Caco-2 (cell line): ENCODE measurements around the gene ATP2C2. TPM values are rescaled to one million over a fixed set of nuclear protein-coding genes. Genes with fewer than 3 reads are reported as not detected.
A peak's percentile ranks its signal among the peaks of the same experiment; 100 is the strongest.

Experiments
- BruUV-seq: library from RNA; stranded (reverse); fragments of 400-500 nt; replicated peaks from 2 replicates; lab custom pipeline; 2021; lab: Mats Ljungman, UMichigan
- CTCF ChIA-PET: fragments of 300-600 bp; sonication (Branson Sonifier 250); formaldehyde crosslinking; loops from one replicate; lab custom pipeline; 2022; ENCODE audit warnings: antibody characterized with exemption; lab: Charles Lee
- POLR2A ChIA-PET: fragments of 300-600 bp; sonication (Branson Sonifier 250); formaldehyde crosslinking; loops from one replicate; lab custom pipeline; 2022; ENCODE audit warnings: antibody characterized with exemption; lab: Charles Lee
- DNase-seq, 2 experiments: peaks; one replicate each; pipeline versions ENCODE4 v3.0.0 to v3.0.0-alpha.2; 2020 to 2022
- H3K27me3 ChIP-seq: replicated peaks from 2 replicates; pipeline ENCODE4 v1.6.0; 2011; ENCODE audit warnings: low read length; ENCODE audit not compliant: control insufficient read depth, insufficient read depth
- H3K36me3 ChIP-seq: 2 replicates; pipeline ENCODE4 v1.5.1; 2011; ENCODE audit warnings: low read length; ENCODE audit not compliant: control insufficient read depth, insufficient read depth
- H3K4me1 ChIP-seq: fragments of 250-450 bp; sonication (Bioruptor Pico); 2 replicates; pipeline ENCODE4 v1.5.1; 2020; ENCODE audit warnings: mild to moderate bottlenecking
- H3K4me3 ChIP-seq: 2 replicates; pipeline ENCODE4 v1.5.1; 2011; ENCODE audit warnings: low read depth, mild to moderate bottlenecking, control low read depth, low read length
- H3K9me3 ChIP-seq: fragments of 250-450 bp; sonication (Bioruptor Pico); 2 replicates; pipeline ENCODE4 v1.5.1; 2020; ENCODE audit warnings: mild to moderate bottlenecking, moderate library complexity
- H3K27ac Mint-ChIP-seq: one replicate; pipeline ENCODE4 v1.8.0; 2022; ENCODE audit warnings: mixed read lengths; ENCODE audit not compliant: unreplicated experiment
- H3K27me3 Mint-ChIP-seq: one replicate; pipeline ENCODE4 v1.8.0; 2022; ENCODE audit warnings: mixed read lengths; ENCODE audit not compliant: insufficient read depth, unreplicated experiment
- H3K36me3 Mint-ChIP-seq: one replicate; pipeline ENCODE4 v1.8.0; 2022; ENCODE audit warnings: mild to moderate bottlenecking, mixed read lengths; ENCODE audit not compliant: insufficient read depth, unreplicated experiment
- H3K4me1 Mint-ChIP-seq: one replicate; pipeline ENCODE4 v1.8.0; 2022; ENCODE audit warnings: low read depth, mixed read lengths; ENCODE audit not compliant: unreplicated experiment
- H3K4me3 Mint-ChIP-seq: one replicate; pipeline ENCODE4 v1.8.0; 2022; ENCODE audit warnings: mild to moderate bottlenecking, moderate library complexity, mixed read lengths; ENCODE audit not compliant: unreplicated experiment
- H3K9me3 Mint-ChIP-seq: one replicate; pipeline ENCODE4 v1.8.0; 2022; ENCODE audit warnings: mixed read lengths; ENCODE audit not compliant: unreplicated experiment
- CTCF ChIP-seq, 2 experiments: fragments of 200-600 bp in 1 of 2; IDR thresholded peaks; 1 replicate in 1 of 2; 2 replicates in 1 of 2; pipeline versions ENCODE4 v1.5.1 to v1.8.0; 2011 to 2022; ENCODE audit warnings: antibody characterized with exemption in 1 of 2, control low read depth in 1 of 2, inconsistent platforms in 1 of 2, low read depth in 1 of 2, low read length in 1 of 2, mild to moderate bottlenecking in 1 of 2, moderate library complexity in 1 of 2; ENCODE audit not compliant: insufficient read depth in 1 of 2, severe bottlenecking in 1 of 2, unreplicated experiment in 1 of 2
- intact Hi-C: fragments of 100-400 bp; cut with micrococcal nuclease; formaldehyde crosslinking; loops from one replicate; pipeline ENCODE4 v1.10.0; 2022; ENCODE audit not compliant: unreplicated experiment
- total RNA-seq: library from RNA; stranded (reverse); gene quantifications from 2 replicates; pipeline ENCODE4 v1.2.3, GENCODE V29; 2022

Gene ATP2C2
- total RNA-seq, 1 experiment from 2014 or later: 47.0 TPM

DNA sequence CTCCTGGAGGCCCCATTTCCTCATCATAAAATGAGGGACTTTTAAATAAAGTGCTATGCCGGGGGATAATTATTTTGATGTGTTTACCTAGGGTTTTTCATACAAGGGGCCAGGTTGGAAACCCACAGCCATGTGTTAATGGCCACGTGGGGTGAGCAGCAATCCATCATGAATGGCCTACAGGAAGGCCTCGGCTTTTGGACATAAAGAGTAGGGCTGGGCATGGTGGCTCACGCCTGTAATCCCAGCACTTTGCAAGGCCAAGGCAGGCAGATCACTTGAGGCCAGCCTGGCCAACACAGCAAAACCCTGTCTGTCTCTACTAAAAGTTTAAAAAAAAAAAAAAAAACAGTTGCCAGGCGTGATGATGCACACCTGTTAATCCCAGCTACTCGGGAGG, 95.8 kb downstream of the ATP2C2 start:
- no peak for TF ChIP-seq CTCF (IDR thresholded peaks at IDR 0.05; ENCODE audit: insufficient read depth in 1 of 2, low read depth in 1 of 2, low read length in 1 of 2, severe bottlenecking in 1 of 2, unreplicated experiment in 1 of 2)
- H3K4me1 Mint-ChIP-seq: peaks cover 5% of the 10 kb centered on the region
- Histone ChIP-seq H3K9me3 (peaks cover 8% of the 10 kb centered on the region; the same call in 1 of the 2 replicates), H3K36me3 (peaks cover 2% of the 10 kb centered on the region; the same call in 1 of the 2 replicates), H3K4me1 (no peaks in the 10 kb centered on the region), H3K27me3 (no peaks in the 10 kb centered on the region), H3K4me3 (no peak overlapping the region)
- H3K4me3 Mint-ChIP-seq: no peak overlapping the region
- CTCF ChIA-PET: interaction anchor here (0.6 kb wide), 2 partner anchors 12 to 22 kb away, joined by 3 read pairs; no protein-coding TSS in a partner anchor
- intact Hi-C loops: no loop called here
- H3K36me3 Mint-ChIP-seq: peaks cover 33% of the 10 kb centered on the region
- H3K27me3 Mint-ChIP-seq: no peaks in the 10 kb centered on the region
- POLR2A ChIA-PET: no interaction called here
- DNase-seq: no peak
- H3K27ac Mint-ChIP-seq: no peak overlapping the region
- peaks cover 32% of the 10 kb centered on the region for H3K9me3 Mint-ChIP-seq
- no TSS peak for BruUV-seq

DNA sequence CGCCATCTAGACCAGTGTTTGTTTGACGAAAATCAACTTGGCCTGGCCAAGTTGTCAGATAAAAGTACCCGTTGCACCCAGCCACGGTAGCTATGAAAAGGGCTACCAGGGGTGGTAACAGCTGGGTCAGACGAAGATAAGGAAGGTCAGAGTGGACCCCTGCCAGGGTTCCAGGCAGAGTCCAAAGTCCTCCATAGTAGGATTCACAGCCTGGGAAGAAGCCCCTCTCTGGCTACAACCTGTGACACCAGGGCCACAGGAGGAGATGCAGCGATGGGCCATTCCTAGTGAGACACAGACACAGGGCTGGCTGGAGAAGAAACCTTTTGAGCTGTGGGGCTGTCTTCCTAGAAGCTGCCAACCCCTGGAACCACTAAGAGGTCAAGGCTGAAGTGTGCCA, 96.8 kb downstream of the ATP2C2 start:
- Mint-ChIP-seq H3K27me3 (no peaks in the 10 kb centered on the region), H3K4me1 (peaks cover 5% of the 10 kb centered on the region), H3K4me3 (no peak overlapping the region), H3K9me3 (peaks cover 32% of the 10 kb centered on the region), H3K27ac (no peak overlapping the region), H3K36me3 (peaks cover 38% of the 10 kb centered on the region)
- no peak for TF ChIP-seq CTCF (IDR thresholded peaks at IDR 0.05; ENCODE audit: insufficient read depth in 1 of 2, low read depth in 1 of 2, low read length in 1 of 2, severe bottlenecking in 1 of 2, unreplicated experiment in 1 of 2)
- DNase-seq: peak in 1 of 2 experiments; percentile 16
- Histone ChIP-seq H3K4me1 (no peaks in the 10 kb centered on the region), H3K27me3 (no peaks in the 10 kb centered on the region), H3K36me3 (peaks cover 2% of the 10 kb centered on the region; the same call in 1 of the 2 replicates), H3K9me3 (peaks cover 8% of the 10 kb centered on the region; the same call in 1 of the 2 replicates), H3K4me3 (no peak overlapping the region)
- BruUV-seq: no TSS peak
- intact Hi-C loops: loop anchor here (5.0 kb wide), 1 partner anchor 188 kb away; no protein-coding TSS in a partner anchor
- POLR2A ChIA-PET: no interaction called here
- CTCF ChIA-PET: no interaction called here

DNA sequence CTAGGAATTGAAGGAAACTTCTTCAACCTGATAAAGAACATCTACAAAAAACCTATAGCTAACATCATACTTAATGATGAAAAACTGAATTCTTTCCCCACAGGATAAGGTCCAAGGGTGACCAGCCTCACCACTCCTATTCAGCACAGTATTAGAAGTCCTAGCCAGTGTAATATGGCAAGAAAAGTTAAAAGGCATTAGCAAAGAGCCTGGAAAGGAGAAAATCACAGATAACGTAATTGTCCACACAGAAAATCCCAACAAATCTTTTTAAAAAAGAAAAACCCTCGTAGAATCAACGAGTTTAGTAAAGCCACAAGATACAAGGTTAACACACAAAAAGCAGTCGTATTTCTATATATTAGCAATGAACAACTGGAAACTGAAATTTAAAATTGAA, 98.4 kb downstream of the ATP2C2 start:
- intact Hi-C loops: loop anchor here (5.0 kb wide), 1 partner anchor 189 kb away; no protein-coding TSS in a partner anchor
- CTCF ChIA-PET: no interaction called here
- DNase-seq: no peak

More for the DNA sequence above, 98.4 kb downstream of the ATP2C2 start:
- Histone ChIP-seq H3K4me3 (no peak overlapping the region), H3K4me1 (no peaks in the 10 kb centered on the region), H3K9me3 (peaks cover 13% of the 10 kb centered on the region), H3K27me3 (no peaks in the 10 kb centered on the region), H3K36me3 (peaks cover 2% of the 10 kb centered on the region; the same call in 1 of the 2 replicates)
- BruUV-seq: no TSS peak
- Mint-ChIP-seq H3K36me3 (peaks cover 38% of the 10 kb centered on the region), H3K4me3 (no peak overlapping the region), H3K9me3 (peaks cover 36% of the 10 kb centered on the region), H3K27me3 (no peaks in the 10 kb centered on the region), H3K4me1 (peaks cover 2% of the 10 kb centered on the region), H3K27ac (no peak overlapping the region)
- POLR2A ChIA-PET: no interaction called here
- TF ChIP-seq CTCF (IDR thresholded peaks at IDR 0.05; ENCODE audit: insufficient read depth in 1 of 2, low read depth in 1 of 2, low read length in 1 of 2, severe bottlenecking in 1 of 2, unreplicated experiment in 1 of 2): no peak
